Body of pancreas (tissue), 4 donors: ENCODE measurements around the gene TMEM235. TPM values are rescaled to one million over a fixed set of nuclear protein-coding genes. Genes with fewer than 3 reads are reported as not detected.

Experiments
- ATAC-seq: fragments of 150-250 bp; one replicate; pipeline ENCODE4 v1.9.1; 2016
- DNase-seq, 4 donors: peaks; one replicate each; pipeline ENCODE4 v3.0.0-alpha.2; 2019
- H3K27ac ChIP-seq, 4 donors: fragments of 200-600 bp; sonication (generic); 1 replicate in 3 of 4; 2 replicates in 1 of 4; pipeline versions ENCODE4 v1.5.1 to v1.6.1; 2016 to 2019; ENCODE audit warnings: mild to moderate bottlenecking in 1 of 4, mixed read lengths in 1 of 4, moderate library complexity in 1 of 4
- H3K27me3 ChIP-seq, 2 donors: fragments of 200-600 bp; sonication (generic); one replicate each; pipeline ENCODE4 v1.6.0; 2016; ENCODE audit warnings: mild to moderate bottlenecking in 1 of 2
- H3K36me3 ChIP-seq, 2 donors: fragments of 200-600 bp; sonication (generic); replicated peaks in 1 of 2; 2 replicates each; pipeline ENCODE4 v1.5.1; 2016; ENCODE audit warnings: low read depth in 2 of 2; ENCODE audit not compliant: insufficient read depth in 1 of 2
- H3K4me1 ChIP-seq: fragments of 200-600 bp; sonication (generic); one replicate; pipeline ENCODE4 v1.6.0; 2016
- H3K4me3 ChIP-seq, 2 donors: fragments of 200-600 bp; sonication (generic); 1 replicate in 1 of 2; 2 replicates in 1 of 2; pipeline ENCODE4 v1.5.1; 2016 to 2019
- H3K9me3 ChIP-seq, 3 donors: fragments of 200-600 bp; sonication (generic); 1 replicate in 2 of 3; 2 replicates in 1 of 3; pipeline ENCODE4 v1.5.1; 2016
- POLR2A ChIP-seq, 3 donors: fragments of 450-650 bp; IDR thresholded peaks; one replicate each; pipeline ENCODE4 v1.6.1; 2016; ENCODE audit warnings: antibody characterized with exemption in 3 of 3, mild to moderate bottlenecking in 2 of 3
- WGBS, 2 donors: methylation state at CpG; one replicate each; pipeline ENCODE4 v1.1.5; 2017; 5-methylcytosine and 5-hydroxymethylcytosine counted together
- intact Hi-C: fragments of 100-400 bp; cut with DNase I; formaldehyde crosslinking; loops from one replicate; pipeline ENCODE4 v1.15.1; 2023
- total RNA-seq, 2 donors: library from RNA; depleted of rRNA; stranded (reverse); fragments of >200 nt; gene quantifications; one replicate each; pipeline ENCODE4 v1.1.0, GENCODE V29; 2016
- TF ChIP-seq, protein P1 (sequence below), 7 experiments: fragments of 450-650 bp in 4 of 7; fragments of 200-600 bp in 3 of 7; sonication (generic) in 3 of 7; IDR thresholded peaks; one replicate each; pipeline ENCODE4 v1.5.1; 2016 to 2019; ENCODE audit warnings: antibody characterized with exemption in 7 of 7

Gene TMEM235
- total RNA-seq, 2 donors from 2014 or later: not detected

DNA sequence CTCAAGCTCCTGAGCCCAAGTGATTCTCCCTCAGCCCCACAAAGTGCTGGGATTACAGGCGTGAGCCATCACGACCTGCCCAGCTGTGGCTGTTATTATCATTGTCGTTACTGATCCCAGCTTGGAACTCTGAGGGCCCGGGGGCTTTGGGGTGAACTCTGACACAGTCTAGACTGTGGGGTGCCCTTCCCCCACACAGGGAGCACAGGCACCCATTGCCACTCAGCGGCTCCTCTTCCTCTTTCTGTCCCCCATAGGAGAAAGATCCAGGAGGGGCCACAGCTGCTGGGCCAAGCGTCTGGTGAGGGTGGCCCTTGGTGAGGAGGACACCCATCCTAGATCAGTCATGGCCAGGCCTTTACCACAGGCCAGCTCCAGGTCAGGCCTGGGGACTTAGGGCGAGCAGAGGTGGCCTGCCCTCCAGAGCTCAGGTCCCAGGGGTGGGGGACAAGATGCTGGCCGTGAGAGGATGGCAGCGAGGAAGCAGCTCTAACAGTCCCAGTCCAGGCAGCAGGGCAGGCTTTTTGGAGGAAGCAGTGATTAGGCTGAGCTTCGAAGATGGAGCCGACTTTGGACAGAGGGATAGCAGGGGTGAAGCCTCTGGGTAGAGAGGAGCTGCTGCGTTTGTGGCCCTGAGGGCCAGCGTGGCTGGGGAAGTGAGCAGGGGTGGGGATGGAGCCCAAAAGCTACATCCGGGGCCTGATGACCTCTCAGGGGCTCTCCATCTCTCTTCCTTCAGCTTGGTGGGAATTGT lies 24.7 kb downstream of the TMEM235 start:
- H3K27ac ChIP-seq: no peak overlapping the region
- peaks cover 16% of the 10 kb centered on the region for H3K4me1 ChIP-seq
- no peak for DNase-seq
- no peak for ATAC-seq
- no peaks in the 10 kb centered on the region for H3K9me3 ChIP-seq
- TF ChIP-seq, protein P1, sequence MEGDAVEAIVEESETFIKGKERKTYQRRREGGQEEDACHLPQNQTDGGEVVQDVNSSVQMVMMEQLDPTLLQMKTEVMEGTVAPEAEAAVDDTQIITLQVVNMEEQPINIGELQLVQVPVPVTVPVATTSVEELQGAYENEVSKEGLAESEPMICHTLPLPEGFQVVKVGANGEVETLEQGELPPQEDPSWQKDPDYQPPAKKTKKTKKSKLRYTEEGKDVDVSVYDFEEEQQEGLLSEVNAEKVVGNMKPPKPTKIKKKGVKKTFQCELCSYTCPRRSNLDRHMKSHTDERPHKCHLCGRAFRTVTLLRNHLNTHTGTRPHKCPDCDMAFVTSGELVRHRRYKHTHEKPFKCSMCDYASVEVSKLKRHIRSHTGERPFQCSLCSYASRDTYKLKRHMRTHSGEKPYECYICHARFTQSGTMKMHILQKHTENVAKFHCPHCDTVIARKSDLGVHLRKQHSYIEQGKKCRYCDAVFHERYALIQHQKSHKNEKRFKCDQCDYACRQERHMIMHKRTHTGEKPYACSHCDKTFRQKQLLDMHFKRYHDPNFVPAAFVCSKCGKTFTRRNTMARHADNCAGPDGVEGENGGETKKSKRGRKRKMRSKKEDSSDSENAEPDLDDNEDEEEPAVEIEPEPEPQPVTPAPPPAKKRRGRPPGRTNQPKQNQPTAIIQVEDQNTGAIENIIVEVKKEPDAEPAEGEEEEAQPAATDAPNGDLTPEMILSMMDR (IDR thresholded peaks at IDR 0.05): no peak
- TF ChIP-seq POLR2A (IDR thresholded peaks at IDR 0.05): no peak
- H3K36me3 ChIP-seq: no peaks in the 10 kb centered on the region
- H3K4me3 ChIP-seq: no peak overlapping the region
- no peaks in the 10 kb centered on the region for H3K27me3 ChIP-seq
- intact Hi-C loops: no loop called here
- WGBS, 2 donors: 67 to 80% methylated on average over 12 to 14 of the region's 14 CpGs

DNA sequence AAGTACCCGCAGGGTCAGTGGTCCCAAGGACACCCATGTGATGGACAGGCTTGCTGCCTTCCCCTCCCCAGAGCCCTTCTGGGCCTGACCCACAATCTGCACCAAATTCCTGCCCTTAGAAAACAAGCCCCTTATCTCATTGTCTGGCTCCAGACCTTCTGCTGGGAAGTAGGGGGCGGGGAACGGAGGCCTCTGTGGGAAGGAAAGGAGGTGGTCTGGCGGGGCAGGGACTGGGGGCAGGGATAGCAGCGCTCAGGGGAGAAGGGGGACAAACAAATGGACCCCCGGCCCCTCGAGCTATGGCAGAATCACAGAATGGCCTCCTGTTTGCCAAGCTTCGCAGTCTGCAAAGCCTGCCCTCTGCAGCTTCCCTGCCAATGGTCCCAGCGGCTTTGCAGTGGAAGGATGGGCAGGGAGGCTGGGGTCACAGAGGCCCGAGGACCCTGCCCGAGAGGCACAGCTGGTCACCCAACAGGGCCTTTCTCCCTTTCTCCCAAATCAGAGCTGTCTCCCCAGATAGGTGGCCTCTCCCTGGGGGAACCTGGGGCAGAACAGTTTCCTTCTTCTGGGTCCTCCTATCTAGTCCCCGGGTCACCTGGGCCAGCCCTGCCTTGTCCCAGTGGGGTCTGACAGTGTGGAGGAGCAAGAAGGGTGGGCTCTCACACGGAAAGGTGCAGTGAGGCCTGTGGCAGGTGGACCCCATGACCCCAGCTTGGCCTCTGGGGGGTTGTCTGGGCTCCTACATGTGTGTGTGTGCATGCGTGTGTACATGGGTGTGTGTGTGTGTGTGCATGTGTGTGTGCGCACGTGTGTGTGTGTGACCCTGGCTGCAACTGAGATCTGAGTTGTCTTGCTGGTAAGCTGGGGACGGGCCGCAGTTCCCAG lies 25.5 kb downstream of the TMEM235 start:
- no peaks in the 10 kb centered on the region for H3K9me3 ChIP-seq
- no peak overlapping the region for H3K27ac ChIP-seq
- DNase-seq (peak in 1 of 4 donors; percentile 11), ATAC-seq (no peak)
- intact Hi-C loops: no loop called here
- H3K4me3 ChIP-seq: no peak overlapping the region
- TF ChIP-seq, protein P1 (IDR thresholded peaks at IDR 0.05): no peak
- TF ChIP-seq POLR2A (IDR thresholded peaks at IDR 0.05): no peak
- WGBS, 2 donors: 59 to 80% methylated on average over 8 to 17 of the region's 18 CpGs
- H3K36me3 ChIP-seq: no peaks in the 10 kb centered on the region
- peaks cover 11% of the 10 kb centered on the region for H3K4me1 ChIP-seq
- no peaks in the 10 kb centered on the region for H3K27me3 ChIP-seq

DNA sequence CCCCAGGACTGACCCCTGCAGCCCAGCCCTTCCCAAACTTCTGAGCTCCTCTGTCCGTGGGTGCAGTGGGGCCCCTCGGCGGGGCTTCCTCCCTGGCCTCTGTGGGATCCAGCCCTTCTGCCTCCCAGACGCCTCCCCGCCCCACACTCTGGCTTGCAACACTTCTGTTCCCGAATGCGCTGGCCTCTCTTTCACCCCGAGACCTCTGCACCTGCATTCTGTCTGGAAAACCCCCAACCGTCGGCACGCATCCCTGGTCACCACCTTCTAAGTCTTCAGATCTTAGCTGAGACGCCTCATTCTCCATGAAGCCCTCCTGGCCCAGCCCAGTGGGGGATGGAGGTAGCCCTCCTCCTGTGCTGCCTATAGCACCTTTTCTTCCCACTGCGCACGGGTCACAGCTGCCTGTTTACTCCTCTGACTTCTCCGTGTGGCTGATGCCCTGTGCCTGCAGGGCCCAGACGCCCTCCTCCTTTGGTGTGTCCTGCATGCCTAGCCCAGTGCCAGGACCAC lies 26.4 kb downstream of the TMEM235 start:
- H3K4me3 ChIP-seq: no peak overlapping the region
- intact Hi-C loops: no loop called here
- TF ChIP-seq POLR2A (IDR thresholded peaks at IDR 0.05): no peak
- TF ChIP-seq, protein P1 (IDR thresholded peaks at IDR 0.05): no peak
- DNase-seq: peak in 1 of 4 donors; percentile 47
- H3K4me1 ChIP-seq: peaks cover 10% of the 10 kb centered on the region
- no peaks in the 10 kb centered on the region for H3K9me3 ChIP-seq
- peak overlapping the region in 2 of 4 donors; percentile 9 to 59 for H3K27ac ChIP-seq
- no peaks in the 10 kb centered on the region for H3K36me3 ChIP-seq
- no peak for ATAC-seq
- no peaks in the 10 kb centered on the region for H3K27me3 ChIP-seq
- 55 to 63% methylated on average over 16 of the region's 16 CpGs for WGBS, 2 donors

DNA sequence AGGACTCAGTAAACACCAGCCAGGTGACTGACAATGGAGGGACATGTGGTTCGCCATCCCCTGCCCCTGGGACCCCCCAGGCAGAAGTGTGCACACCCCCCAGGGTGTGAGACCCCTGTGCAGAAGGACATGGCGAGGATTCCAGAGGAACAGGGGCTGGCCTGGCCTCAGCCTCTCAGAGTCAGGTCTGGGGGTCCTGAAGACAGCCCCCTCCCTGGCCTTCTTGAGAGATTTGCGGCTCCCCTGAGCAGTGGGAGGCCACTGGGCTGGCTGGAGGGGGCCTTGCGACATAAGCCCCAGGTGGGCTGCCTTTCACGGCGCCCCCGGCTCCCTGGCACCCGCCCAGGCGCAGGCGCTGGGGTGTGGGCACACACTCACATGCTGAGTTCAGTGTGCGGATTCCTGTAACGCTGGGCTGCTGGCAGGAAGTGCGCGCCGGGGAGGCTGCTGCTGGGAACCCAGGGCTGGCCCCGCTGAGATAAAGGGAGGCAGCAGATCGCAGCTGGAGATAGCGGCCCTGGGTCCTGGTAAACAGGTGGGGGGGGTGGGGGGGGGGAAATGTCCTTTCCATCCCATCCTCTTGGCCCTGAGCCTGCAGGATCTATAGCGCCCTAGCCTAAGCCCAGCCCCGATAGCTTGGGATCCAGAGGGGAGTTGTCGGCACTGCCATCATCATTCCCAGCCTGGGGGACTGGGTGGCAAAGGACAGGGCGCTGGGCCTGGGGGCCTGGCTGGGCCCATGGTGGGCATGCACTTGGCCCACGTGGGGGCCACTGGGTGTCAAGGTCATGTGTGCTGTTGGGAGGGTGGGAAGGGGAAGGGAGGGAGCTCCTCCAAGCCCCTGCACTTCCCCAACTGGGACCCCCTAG lies 27.1 kb downstream of the TMEM235 start:
- DNase-seq (peak in 1 of 4 donors; percentile 57), ATAC-seq (no peak)
- WGBS, 2 donors: 29 to 80% methylated on average over 1 to 22 of the region's 23 CpGs
- Histone ChIP-seq H3K27me3 (no peaks in the 10 kb centered on the region), H3K9me3 (no peaks in the 10 kb centered on the region), H3K36me3 (no peaks in the 10 kb centered on the region), H3K27ac (peak overlapping the region in 2 of 4 donors; percentile 9 to 59), H3K4me3 (no peak overlapping the region), H3K4me1 (peaks cover 5% of the 10 kb centered on the region)
- TF ChIP-seq, protein P1 (IDR thresholded peaks at IDR 0.05): no peak
- no peak for TF ChIP-seq POLR2A (IDR thresholded peaks at IDR 0.05)
- intact Hi-C loops: no loop called here
